ENCODE measurements around the gene ZNF487. TPM values are rescaled to one million over a fixed set of nuclear protein-coding genes. Genes with fewer than 3 reads are reported as not detected.

ZNF487 gene
- total and polyA plus RNA-seq, 2 donors (not counting 1 experiment from before 2014, with no cell fraction given) = 9.8 to 14.8 TPM

GRCh38 chr10:43403911-43404703 lies 32.8 kb upstream of the ZNF487 start:
- ATAC-seq (ENCODE audit: low read depth) = no peak
- no peaks in the 10 kb centered on the region for H3K27me3 Mint-ChIP-seq
- ChIA-PET POLR2A (interaction anchor here (0.6 to 0.7 kb wide), 4 partner anchors 21 to 219 kb away, joined by 3 to 7 read pairs (median 4); no protein-coding TSS in a partner anchor), CTCF (interaction anchor here (1.7 kb wide), 1 partner anchor 14 kb away, joined by 7 read pairs; no protein-coding TSS in a partner anchor)
- intact Hi-C loops (cut with micrococcal nuclease) = loop anchor here (2.0 kb wide), 1 partner anchor 13 kb away; no protein-coding TSS in a partner anchor
- peak overlapping the region in 4 of 5 experiments; percentile 2 to 25 (median 11) for H3K4me3 ChIP-seq (ENCODE audit: control extremely low read depth in 1 of 5, extremely low read depth in 1 of 5, insufficient read depth in 1 of 5, low read depth in 2 of 5, low read length in 4 of 5)
- no peaks in the 10 kb centered on the region for H3K9me3 ChIP-seq (ENCODE audit: control extremely low read depth in 1 of 3, control insufficient read depth in 2 of 3, insufficient read depth in 1 of 3, low read length in 2 of 3)
- H3K36me3 ChIP-seq (replicated peaks in 1 of 2; ENCODE audit: control extremely low read depth in 1 of 2, control insufficient read depth in 1 of 2, extremely low read depth in 1 of 2, insufficient read depth in 2 of 2, low read length in 1 of 2) = peaks cover 0 to 18% of the 10 kb centered on the region in 2 experiments
- H3K9me3 Mint-ChIP-seq (ENCODE audit: insufficient read depth) = no peaks in the 10 kb centered on the region
- peaks cover 83% of the 10 kb centered on the region for H4K20me1 ChIP-seq (ENCODE audit: control insufficient read depth, insufficient read depth, low read length, poor library complexity, severe bottlenecking)
- H2AFZ ChIP-seq (ENCODE audit: insufficient read depth, low read depth, low read length, poor library complexity, severe bottlenecking) = no peak overlapping the region
- TF ChIP-seq, protein P1, sequence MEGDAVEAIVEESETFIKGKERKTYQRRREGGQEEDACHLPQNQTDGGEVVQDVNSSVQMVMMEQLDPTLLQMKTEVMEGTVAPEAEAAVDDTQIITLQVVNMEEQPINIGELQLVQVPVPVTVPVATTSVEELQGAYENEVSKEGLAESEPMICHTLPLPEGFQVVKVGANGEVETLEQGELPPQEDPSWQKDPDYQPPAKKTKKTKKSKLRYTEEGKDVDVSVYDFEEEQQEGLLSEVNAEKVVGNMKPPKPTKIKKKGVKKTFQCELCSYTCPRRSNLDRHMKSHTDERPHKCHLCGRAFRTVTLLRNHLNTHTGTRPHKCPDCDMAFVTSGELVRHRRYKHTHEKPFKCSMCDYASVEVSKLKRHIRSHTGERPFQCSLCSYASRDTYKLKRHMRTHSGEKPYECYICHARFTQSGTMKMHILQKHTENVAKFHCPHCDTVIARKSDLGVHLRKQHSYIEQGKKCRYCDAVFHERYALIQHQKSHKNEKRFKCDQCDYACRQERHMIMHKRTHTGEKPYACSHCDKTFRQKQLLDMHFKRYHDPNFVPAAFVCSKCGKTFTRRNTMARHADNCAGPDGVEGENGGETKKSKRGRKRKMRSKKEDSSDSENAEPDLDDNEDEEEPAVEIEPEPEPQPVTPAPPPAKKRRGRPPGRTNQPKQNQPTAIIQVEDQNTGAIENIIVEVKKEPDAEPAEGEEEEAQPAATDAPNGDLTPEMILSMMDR (IDR thresholded peaks at IDR 0.05) = no peak
- no peak for TF ChIP-seq EZH2 (IDR thresholded peaks at IDR 0.05; ENCODE audit: borderline replicate concordance, insufficient read depth, low read depth, low read length, poor library complexity, severe bottlenecking)
- peak overlapping the region; percentile 90 for H3K4me3 Mint-ChIP-seq
- DNase-seq = no peak
- H3K27ac ChIP-seq (ENCODE audit: low read length in 2 of 2) = peak overlapping the region; percentile 27 to 47
- peaks cover 68 to 78% of the 10 kb centered on the region in 2 donors for H3K4me1 ChIP-seq (ENCODE audit: control insufficient read depth in 2 of 2, insufficient read depth in 2 of 2, low read length in 2 of 2)
- WGBS (ENCODE audit: insufficient coverage) = 63% methylated on average over 4 of the region's 14 CpGs
- peaks cover 65% of the 10 kb centered on the region for H3K4me1 Mint-ChIP-seq
- H3K79me2 ChIP-seq (ENCODE audit: control insufficient read depth, insufficient read depth, low read length) = peaks cover 94% of the 10 kb centered on the region
- peak overlapping the region; percentile 83 for H3K27ac Mint-ChIP-seq
- no peaks in the 10 kb centered on the region for H3K27me3 ChIP-seq (replicated peaks in 1 of 4; ENCODE audit: control extremely low read depth in 1 of 4, control insufficient read depth in 3 of 4, insufficient read depth in 4 of 4, low read length in 3 of 4)
- H3K9ac ChIP-seq (ENCODE audit: low read length) = peak overlapping the region; percentile 25
- H3K4me2 ChIP-seq (replicated peaks; ENCODE audit: low read depth, low read length, poor library complexity, severe bottlenecking) = peak overlapping the region; percentile 100

DNA sequence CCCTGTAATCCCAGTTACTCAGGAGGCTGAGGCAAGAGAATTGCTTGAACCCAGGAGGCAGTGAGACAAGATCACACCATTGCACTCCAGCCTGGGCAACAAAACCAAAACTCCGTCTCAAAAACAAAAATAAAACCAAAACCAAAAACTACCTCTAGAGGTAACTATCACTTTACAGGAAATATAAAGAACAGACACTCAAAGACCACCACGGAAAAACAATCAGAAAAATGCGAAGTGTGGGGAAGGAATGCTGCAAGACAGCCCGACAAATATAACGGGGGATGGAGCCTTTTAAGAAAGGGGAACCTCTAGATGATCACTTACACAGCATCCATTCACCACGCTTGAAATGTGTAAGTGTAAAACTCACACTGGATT lies 32.2 kb upstream of the ZNF487 start:
- intact Hi-C loops (cut with micrococcal nuclease) = loop anchor here (2.0 to 5.0 kb wide), 5 partner anchors 14 to 852 kb away; partner anchors contain the start of genes CSGALNACT2, ZNF32 and ZNF33B
- peaks cover 62 to 73% of the 10 kb centered on the region in 2 donors for H3K4me1 ChIP-seq (ENCODE audit: control insufficient read depth in 2 of 2, insufficient read depth in 2 of 2, low read length in 2 of 2)
- Mint-ChIP-seq H3K27ac (peak overlapping the region; percentile 83), H3K9me3 (ENCODE audit: insufficient read depth) (no peaks in the 10 kb centered on the region), H3K4me1 (peaks cover 62% of the 10 kb centered on the region), H3K4me3 (peak overlapping the region; percentile 90), H3K27me3 (no peaks in the 10 kb centered on the region)
- ChIA-PET POLR2A (interaction anchor here (0.7 kb wide), 3 partner anchors 22 to 218 kb away, joined by 3 to 7 read pairs (median 3); no protein-coding TSS in a partner anchor), CTCF (no interaction called here)
- peak overlapping the region; percentile 100 for H3K4me2 ChIP-seq (replicated peaks; ENCODE audit: low read depth, low read length, poor library complexity, severe bottlenecking)
- H3K27ac ChIP-seq (ENCODE audit: low read length in 2 of 2) = peak overlapping the region; percentile 27 to 47
- peaks cover 0 to 13% of the 10 kb centered on the region in 2 experiments for H3K36me3 ChIP-seq (replicated peaks in 1 of 2; ENCODE audit: control extremely low read depth in 1 of 2, control insufficient read depth in 1 of 2, extremely low read depth in 1 of 2, insufficient read depth in 2 of 2, low read length in 1 of 2)
- H3K9ac ChIP-seq (ENCODE audit: low read length) = peak overlapping the region; percentile 25
- no CpG with 5 or more reads among the region's 6 CpGs for WGBS (ENCODE audit: insufficient coverage)
- H2AFZ ChIP-seq (ENCODE audit: insufficient read depth, low read depth, low read length, poor library complexity, severe bottlenecking) = no peak overlapping the region
- H3K4me3 ChIP-seq (ENCODE audit: control extremely low read depth in 1 of 5, extremely low read depth in 1 of 5, insufficient read depth in 1 of 5, low read depth in 2 of 5, low read length in 4 of 5) = peak overlapping the region in 4 of 5 experiments; percentile 2 to 25 (median 12)
- TF ChIP-seq, protein P1 (IDR thresholded peaks at IDR 0.05) = no peak
- no peak for TF ChIP-seq EZH2 (IDR thresholded peaks at IDR 0.05; ENCODE audit: borderline replicate concordance, insufficient read depth, low read depth, low read length, poor library complexity, severe bottlenecking)
- H3K79me2 ChIP-seq (ENCODE audit: control insufficient read depth, insufficient read depth, low read length) = peaks cover 92% of the 10 kb centered on the region
- peaks cover 77% of the 10 kb centered on the region for H4K20me1 ChIP-seq (ENCODE audit: control insufficient read depth, insufficient read depth, low read length, poor library complexity, severe bottlenecking)
- H3K9me3 ChIP-seq (ENCODE audit: control extremely low read depth in 1 of 3, control insufficient read depth in 2 of 3, insufficient read depth in 1 of 3, low read length in 2 of 3) = no peaks in the 10 kb centered on the region
- ATAC-seq (ENCODE audit: low read depth) (no peak), DNase-seq (peak; percentile 45)
- H3K27me3 ChIP-seq (replicated peaks in 1 of 4; ENCODE audit: control extremely low read depth in 1 of 4, control insufficient read depth in 3 of 4, insufficient read depth in 4 of 4, low read length in 3 of 4) = no peaks in the 10 kb centered on the region

All from B cell (primary cell).